Hepatic stellate cell (primary cell): ENCODE measurements around the gene SIAH1.
"Not testable (repeated sequence)": the region's sequence is repeated elsewhere in the genome, so short reads cannot be mapped to it uniquely, and the experiment has no call there.

Experiments used
- DNase-seq: peaks from one replicate; pipeline ENCODE4 v3.0.0; 2011; ENCODE audit warnings: low spot score

The SIAH1 gene

GRCh38 chr16:48366165-48367093, 18.8 kb downstream of the SIAH1 start:
- peak; percentile 61 for DNase-seq

- DNase-seq, result peak; percentile 70
These were observed 19.5 kb downstream of the SIAH1 start for GRCh38 chr16:48365601-48366164.

GRCh38 chr16:48365025-48365600, 20.1 kb downstream of the SIAH1 start:
- DNase-seq, result no peak

- no peak for DNase-seq
These were observed 23.6 kb downstream of the SIAH1 start for GRCh38 chr16:48361540-48362144.

GRCh38 chr16:48361012-48361411, 24.2 kb downstream of the SIAH1 start:
- no peak for DNase-seq

- no peak for DNase-seq
These were observed 25.2 kb downstream of the SIAH1 start for GRCh38 chr16:48359983-48360382.

GRCh38 chr16:48358419-48358818, 26.8 kb downstream of the SIAH1 start:
- no peak for DNase-seq

GRCh38 chr16:48356633-48357376, 28.4 kb downstream of the SIAH1 start:
- no peak for DNase-seq

GRCh38 chr16:48354877-48355855, 30.0 kb downstream of the SIAH1 start:
- no peak for DNase-seq

- DNase-seq, result not testable (repeated sequence)
These were observed 30.8 kb downstream of the SIAH1 start for GRCh38 chr16:48354385-48354784.

GRCh38 chr16:48353565-48354163, 31.5 kb downstream of the SIAH1 start:
- DNase-seq, result peak; percentile 76

GRCh38 chr16:48352648-48353390, 32.4 kb downstream of the SIAH1 start:
- DNase-seq, result no peak

GRCh38 chr16:48350736-48351135, 34.5 kb downstream of the SIAH1 start:
- DNase-seq, result no peak

- no peak for DNase-seq
These were observed 37.2 kb downstream of the SIAH1 start for GRCh38 chr16:48347980-48348379.

GRCh38 chr16:48347191-48347865, 37.9 kb downstream of the SIAH1 start:
- DNase-seq, result no peak

- no peak for DNase-seq
These were observed 42.6 kb downstream of the SIAH1 start for GRCh38 chr16:48342591-48342990.

GRCh38 chr16:48340054-48340453, 45.2 kb downstream of the SIAH1 start:
- DNase-seq, result no peak

GRCh38 chr16:48335961-48336360, 49.3 kb downstream of the SIAH1 start:
- DNase-seq, result peak; percentile 57

- no peak for DNase-seq
These were observed 50.9 kb downstream of the SIAH1 start for GRCh38 chr16:48334325-48334724.
